H9 (cell line): ENCODE measurements around the gene LRIG3. TPM values are rescaled to one million over a fixed set of nuclear protein-coding genes. Genes with fewer than 3 reads are reported as not detected.

Experiments
- DNase-seq: peaks from one replicate; pipeline ENCODE4 v3.0.0-alpha.2; 2017
- H2AFZ ChIP-seq: one replicate; pipeline ENCODE4 v1.6.1; 2013; ENCODE audit warnings: mild to moderate bottlenecking, low read length, control low read depth, moderate library complexity
- H2AK5ac ChIP-seq: 2 replicates; pipeline ENCODE4 v1.6.1; 2013; ENCODE audit warnings: low read length, control low read depth, mixed read lengths; ENCODE audit not compliant: insufficient read length
- H2BK120ac ChIP-seq: one replicate; pipeline ENCODE4 v1.6.1; 2013; ENCODE audit warnings: low read depth, mild to moderate bottlenecking, low read length, control low read depth, inconsistent platforms; ENCODE audit not compliant: poor library complexity, severe bottlenecking
- H2BK12ac ChIP-seq: 2 replicates; pipeline ENCODE4 v1.6.1; 2013; ENCODE audit warnings: low read length, control low read depth, mixed read lengths, low read depth; ENCODE audit not compliant: insufficient read length
- H2BK15ac ChIP-seq: 2 replicates; pipeline ENCODE4 v1.6.1; 2013; ENCODE audit warnings: low read depth, low read length, control low read depth
- H2BK20ac ChIP-seq: one replicate; pipeline ENCODE4 v1.6.1; 2013; ENCODE audit warnings: low read depth, mild to moderate bottlenecking, low read length, control low read depth, inconsistent platforms; ENCODE audit not compliant: poor library complexity, severe bottlenecking
- H2BK5ac ChIP-seq: 2 replicates; pipeline ENCODE4 v1.6.1; 2013; ENCODE audit warnings: low read length, control low read depth, mixed read lengths; ENCODE audit not compliant: insufficient read length
- H3K14ac ChIP-seq: 2 replicates; pipeline ENCODE4 v1.6.1; 2013; ENCODE audit warnings: low read length, control low read depth; ENCODE audit not compliant: insufficient read depth
- H3K18ac ChIP-seq: 2 replicates; pipeline ENCODE4 v1.6.1; 2013; ENCODE audit warnings: low read depth, mild to moderate bottlenecking, mixed read lengths, low read length, control low read depth; ENCODE audit not compliant: insufficient read length
- H3K23ac ChIP-seq: 2 replicates; pipeline ENCODE4 v1.6.1; 2013; ENCODE audit warnings: low read length, control low read depth, mixed read lengths, low read depth; ENCODE audit not compliant: insufficient read length
- H3K23me2 ChIP-seq: 2 replicates; pipeline ENCODE4 v1.6.1; 2013; ENCODE audit warnings: low read depth, mild to moderate bottlenecking, mixed read lengths, low read length, control low read depth; ENCODE audit not compliant: insufficient read length, poor library complexity, severe bottlenecking
- H3K27ac ChIP-seq: 2 replicates; pipeline ENCODE4 v1.5.1; 2013; ENCODE audit warnings: low read length, control low read depth, mixed read lengths, low read depth; ENCODE audit not compliant: insufficient read length
- H3K27me3 ChIP-seq: 2 replicates; pipeline ENCODE4 v1.6.1; 2013; ENCODE audit warnings: low read length, control low read depth, inconsistent platforms; ENCODE audit not compliant: insufficient read depth
- H3K4ac ChIP-seq: 2 replicates; pipeline ENCODE4 v1.6.1; 2013; ENCODE audit warnings: low read depth, mild to moderate bottlenecking, control low read depth, inconsistent platforms, low read length, moderate library complexity
- H3K4me1 ChIP-seq: 2 replicates; pipeline ENCODE4 v1.6.1; 2013; ENCODE audit warnings: low read length, control low read depth, inconsistent platforms; ENCODE audit not compliant: insufficient read depth
- H3K4me2 ChIP-seq: 2 replicates; pipeline ENCODE4 v1.6.1; 2013; ENCODE audit warnings: low read length, control low read depth, mixed read lengths; ENCODE audit not compliant: insufficient read length, insufficient read depth
- H3K56ac ChIP-seq: 2 replicates; pipeline ENCODE4 v1.6.1; 2013; ENCODE audit warnings: low read depth, mild to moderate bottlenecking, mixed read lengths, low read length, control low read depth; ENCODE audit not compliant: insufficient read length
- H3K79me1 ChIP-seq: 2 replicates; pipeline ENCODE4 v1.6.1; 2013; ENCODE audit warnings: low read depth, mild to moderate bottlenecking, moderate library complexity, low read length, control low read depth, inconsistent platforms; ENCODE audit not compliant: insufficient read depth, poor library complexity, severe bottlenecking
- H3K79me2 ChIP-seq: 2 replicates; pipeline ENCODE4 v1.6.1; 2013; ENCODE audit warnings: low read length, control low read depth, inconsistent platforms; ENCODE audit not compliant: insufficient read depth
- H3K9ac ChIP-seq: 2 replicates; pipeline ENCODE4 v1.6.1; 2013; ENCODE audit warnings: low read length, control low read depth, mixed read lengths; ENCODE audit not compliant: insufficient read length; ENCODE audit errors: extremely low read depth
- H3K9me3 ChIP-seq: one replicate; pipeline ENCODE4 v1.6.1; 2013; ENCODE audit warnings: low read depth, low read length, inconsistent platforms; ENCODE audit not compliant: control insufficient read depth
- H3T11ph ChIP-seq: one replicate; pipeline ENCODE4 v1.6.1; 2013; ENCODE audit warnings: mild to moderate bottlenecking, low read length, control low read depth, inconsistent platforms
- H4K20me1 ChIP-seq: one replicate; pipeline ENCODE4 v1.6.1; 2013; ENCODE audit not compliant: control insufficient read depth, insufficient read length, insufficient read depth
- H4K5ac ChIP-seq: 2 replicates; pipeline ENCODE4 v1.6.1; 2013; ENCODE audit warnings: low read depth, mild to moderate bottlenecking, mixed read lengths, low read length, control low read depth; ENCODE audit not compliant: insufficient read length
- H4K8ac ChIP-seq: replicated peaks from 2 replicates; pipeline ENCODE4 v1.6.1; 2013; ENCODE audit warnings: low read length, control low read depth, mixed read lengths, low read depth; ENCODE audit not compliant: insufficient read length
- H4K91ac ChIP-seq: 2 replicates; pipeline ENCODE4 v1.6.1; 2013; ENCODE audit warnings: low read depth, mild to moderate bottlenecking, moderate library complexity, mixed read lengths, low read length, control low read depth; ENCODE audit not compliant: insufficient read length
- H3K27ac Mint-ChIP-seq, 3 experiments: 2 replicates in 2 of 3; 3 replicates in 1 of 3; pipeline ENCODE4 v1.8.0; 2020 to 2021; ENCODE audit warnings: mixed read lengths in 3 of 3, mild to moderate bottlenecking in 1 of 3, moderate library complexity in 1 of 3
- H3K27me3 Mint-ChIP-seq: 2 replicates; pipeline ENCODE4 v1.8.0; 2021; ENCODE audit warnings: low read depth, mild to moderate bottlenecking, moderate library complexity, mixed read lengths
- H3K36me3 Mint-ChIP-seq, 3 experiments: 2 replicates in 2 of 3; 3 replicates in 1 of 3; pipeline ENCODE4 v1.8.0; 2020 to 2021; ENCODE audit warnings: low read depth in 3 of 3, mixed read lengths in 3 of 3; ENCODE audit not compliant: insufficient read depth in 1 of 3
- H3K4me1 Mint-ChIP-seq, 2 experiments: 2 replicates each; pipeline ENCODE4 v1.8.0; 2020; ENCODE audit warnings: mixed read lengths in 2 of 2
- H3K4me3 Mint-ChIP-seq, 2 experiments: 2 replicates in 1 of 2; 3 replicates in 1 of 2; pipeline ENCODE4 v1.8.0; 2020 to 2021; ENCODE audit warnings: mild to moderate bottlenecking in 2 of 2, mixed read lengths in 2 of 2, moderate library complexity in 1 of 2
- H3K9me3 Mint-ChIP-seq, 2 experiments: 2 replicates in 1 of 2; 3 replicates in 1 of 2; pipeline ENCODE4 v1.8.0; 2020; ENCODE audit warnings: mild to moderate bottlenecking in 2 of 2, mixed read lengths in 2 of 2, moderate library complexity in 1 of 2
- WGBS: extraction: QIAGEN DNeasy Blood & Tissue Kit; methylation state at CpG from one replicate; pipeline ENCODE4 v1.1.7; 2013; ENCODE audit warnings: missing lambda C conversion rate, low lambda C conversion rate, mixed read lengths; ENCODE audit not compliant: insufficient read length; ENCODE audit errors: extremely low coverage; 5-methylcytosine and 5-hydroxymethylcytosine counted together
- total RNA-seq: library from RNA; stranded (reverse); gene quantifications from 2 replicates; pipeline ENCODE4 v1.2.1, GENCODE V29; 2021
- TF ChIP-seq, protein P1 (sequence below): fragments of 200-600 bp; sonication (generic); conservative IDR thresholded peaks from 3 replicates; pipeline ENCODE4 v1.8.0; 2021; ENCODE audit warnings: antibody characterized with exemption, mild to moderate bottlenecking

The LRIG3 gene
- total RNA-seq, 1 experiment from 2014 or later, result 10.9 TPM

DNA sequence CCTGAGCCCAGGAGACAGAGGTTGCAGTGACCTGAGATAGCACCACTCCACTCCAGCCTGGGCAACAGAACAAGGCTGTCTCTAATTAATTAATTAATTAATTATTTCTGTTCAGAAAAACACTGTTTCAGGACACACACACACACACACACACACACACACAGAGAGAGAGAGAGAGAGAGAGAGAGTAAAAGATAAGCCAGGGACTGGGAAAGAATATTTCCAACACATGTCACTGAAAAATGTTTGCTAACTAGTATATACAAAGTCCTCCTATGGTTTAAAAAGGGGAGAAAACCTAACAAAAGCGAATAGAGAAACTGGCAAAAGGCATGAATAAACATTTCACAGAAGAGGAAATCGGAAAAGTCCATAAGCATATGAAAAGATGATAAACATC lies 18.1 kb upstream of the LRIG3 start:
- Histone ChIP-seq H2BK20ac (no peak overlapping the region), H3K79me2 (no peaks in the 10 kb centered on the region), H4K20me1 (no peaks in the 10 kb centered on the region), H3K79me1 (no peaks in the 10 kb centered on the region), H3T11ph (no peak overlapping the region), H2BK120ac (no peak overlapping the region), H4K5ac (no peak overlapping the region), H2BK12ac (no peak overlapping the region), H3K4me1 (no peaks in the 10 kb centered on the region), H3K9ac (no peak overlapping the region), H3K27ac (no peak overlapping the region), H4K91ac (no peak overlapping the region), H3K18ac (no peak overlapping the region), H3K4ac (no peak overlapping the region), H3K56ac (no peak overlapping the region), H3K23ac (no peak overlapping the region), H2BK15ac (no peak overlapping the region), H3K9me3 (no peaks in the 10 kb centered on the region), H3K4me2 (no peak overlapping the region), H4K8ac (no peak overlapping the region), H2BK5ac (no peak overlapping the region), H3K27me3 (no peaks in the 10 kb centered on the region), H3K14ac (no peak overlapping the region), H2AFZ (no peak overlapping the region), H3K23me2 (no peaks in the 10 kb centered on the region), H2AK5ac (no peak overlapping the region)
- H3K27me3 Mint-ChIP-seq, result no peaks in the 10 kb centered on the region
- peaks cover 0 to 4% of the 10 kb centered on the region in 2 experiments; a peak in 1 of 5 replicates for H3K9me3 Mint-ChIP-seq
- H3K4me1 Mint-ChIP-seq, result peaks cover under 1 to 2% of the 10 kb centered on the region in 2 experiments; a peak in 3 of 4 replicates
- H3K4me3 Mint-ChIP-seq, result no peak overlapping the region
- DNase-seq, result no peak
- TF ChIP-seq, protein P1, sequence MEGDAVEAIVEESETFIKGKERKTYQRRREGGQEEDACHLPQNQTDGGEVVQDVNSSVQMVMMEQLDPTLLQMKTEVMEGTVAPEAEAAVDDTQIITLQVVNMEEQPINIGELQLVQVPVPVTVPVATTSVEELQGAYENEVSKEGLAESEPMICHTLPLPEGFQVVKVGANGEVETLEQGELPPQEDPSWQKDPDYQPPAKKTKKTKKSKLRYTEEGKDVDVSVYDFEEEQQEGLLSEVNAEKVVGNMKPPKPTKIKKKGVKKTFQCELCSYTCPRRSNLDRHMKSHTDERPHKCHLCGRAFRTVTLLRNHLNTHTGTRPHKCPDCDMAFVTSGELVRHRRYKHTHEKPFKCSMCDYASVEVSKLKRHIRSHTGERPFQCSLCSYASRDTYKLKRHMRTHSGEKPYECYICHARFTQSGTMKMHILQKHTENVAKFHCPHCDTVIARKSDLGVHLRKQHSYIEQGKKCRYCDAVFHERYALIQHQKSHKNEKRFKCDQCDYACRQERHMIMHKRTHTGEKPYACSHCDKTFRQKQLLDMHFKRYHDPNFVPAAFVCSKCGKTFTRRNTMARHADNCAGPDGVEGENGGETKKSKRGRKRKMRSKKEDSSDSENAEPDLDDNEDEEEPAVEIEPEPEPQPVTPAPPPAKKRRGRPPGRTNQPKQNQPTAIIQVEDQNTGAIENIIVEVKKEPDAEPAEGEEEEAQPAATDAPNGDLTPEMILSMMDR, result no peak
- H3K36me3 Mint-ChIP-seq, result no peaks in the 10 kb centered on the region
- no CpG with 5 or more reads among the region's 2 CpGs for WGBS
- H3K27ac Mint-ChIP-seq, result no peak overlapping the region
